Vagina (tissue), 2 donors: Measurements from ENCODE around the gene COL5A2. TPM values are rescaled to one million over a fixed set of nuclear protein-coding genes. Genes with fewer than 3 reads are reported as not detected.

ENCODE experiments used
- DNase-seq, 2 donors: peaks; one replicate each; pipeline ENCODE4 v3.0.0-alpha.2; 2017; ENCODE audit errors: extremely low spot score in 2 of 2
- H3K27ac ChIP-seq: fragments of 200-600 bp; sonication (generic); one replicate; pipeline ENCODE4 v1.5.1; 2019
- H3K27me3 ChIP-seq: fragments of 200-600 bp; sonication (generic); one replicate; pipeline ENCODE4 v1.5.1; 2019
- H3K36me3 ChIP-seq, 2 donors: fragments of 200-600 bp; sonication (generic); one replicate each; pipeline ENCODE4 v1.5.1; 2017 to 2019
- H3K4me1 ChIP-seq: fragments of 200-600 bp; sonication (generic); one replicate; pipeline ENCODE4 v1.5.1; 2019
- H3K4me3 ChIP-seq, 2 donors: fragments of 200-600 bp; sonication (generic); 1 replicate in 1 of 2; 2 replicates in 1 of 2; pipeline ENCODE4 v1.5.1; 2016 to 2019
- H3K9me3 ChIP-seq: fragments of 200-600 bp; sonication (generic); one replicate; pipeline ENCODE4 v1.5.1; 2019
- POLR2A ChIP-seq, 2 donors: fragments of 450-650 bp; IDR thresholded peaks; one replicate each; pipeline ENCODE4 v1.6.1; 2017; ENCODE audit warnings: antibody characterized with exemption in 2 of 2, mild to moderate bottlenecking in 2 of 2, moderate library complexity in 2 of 2
- POLR2AphosphoS5 ChIP-seq, 2 donors: sonication (generic); formaldehyde crosslinking; IDR thresholded peaks; one replicate each; pipeline ENCODE4 v1.9.0; 2017; ENCODE audit warnings: antibody characterized with exemption in 2 of 2, mild to moderate bottlenecking in 2 of 2, low read depth in 1 of 2; ENCODE audit not compliant: insufficient read depth in 1 of 2
- intact Hi-C: fragments of 100-400 bp; cut with DNase I; formaldehyde crosslinking; loops from one replicate; pipeline ENCODE4 v1.15.1; 2023
- total RNA-seq: library from RNA; depleted of rRNA; stranded (reverse); fragments of >200 nt; gene quantifications from one replicate; pipeline ENCODE4 v1.2.3, GENCODE V29; 2016
- TF ChIP-seq, protein P1 (sequence below), 3 experiments: fragments of 450-650 bp in 2 of 3; fragments of 200-600 bp in 1 of 3; sonication (generic) in 1 of 3; IDR thresholded peaks; one replicate each; pipeline ENCODE4 v1.5.1; 2017 to 2019; ENCODE audit warnings: antibody characterized with exemption in 3 of 3, mild to moderate bottlenecking in 2 of 3, moderate library complexity in 2 of 3

COL5A2 gene
- total RNA-seq, 1 donor from 2014 or later, result 33.1 TPM

DNA sequence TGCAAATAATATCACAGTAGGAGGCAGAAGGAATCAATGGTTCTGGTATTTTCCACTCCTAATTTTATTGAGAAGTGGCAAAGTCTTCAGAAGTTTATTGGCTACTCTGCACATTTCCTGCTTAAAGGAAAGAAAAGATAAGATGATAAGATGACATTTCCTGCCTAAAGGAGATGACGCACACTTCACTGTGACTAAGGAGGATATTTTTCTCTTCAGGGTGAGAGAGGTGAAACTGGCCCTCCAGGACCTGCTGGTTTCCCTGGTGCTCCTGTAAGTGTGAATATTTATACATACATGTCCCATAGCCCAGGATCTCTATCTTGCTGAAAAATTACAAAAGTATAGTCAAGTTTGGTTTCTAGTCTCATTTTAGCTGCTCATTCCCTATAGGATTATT lies 177.5 kb downstream of the COL5A2 start:
- Histone ChIP-seq H3K27me3 (no peaks in the 10 kb centered on the region), H3K4me1 (peaks cover 17% of the 10 kb centered on the region), H3K4me3 (no peak overlapping the region), H3K9me3 (no peaks in the 10 kb centered on the region), H3K27ac (peak overlapping the region; percentile 42), H3K36me3 (peaks cover 11 to 98% of the 10 kb centered on the region in 2 donors)
- no peak for DNase-seq
- TF ChIP-seq, protein P1, sequence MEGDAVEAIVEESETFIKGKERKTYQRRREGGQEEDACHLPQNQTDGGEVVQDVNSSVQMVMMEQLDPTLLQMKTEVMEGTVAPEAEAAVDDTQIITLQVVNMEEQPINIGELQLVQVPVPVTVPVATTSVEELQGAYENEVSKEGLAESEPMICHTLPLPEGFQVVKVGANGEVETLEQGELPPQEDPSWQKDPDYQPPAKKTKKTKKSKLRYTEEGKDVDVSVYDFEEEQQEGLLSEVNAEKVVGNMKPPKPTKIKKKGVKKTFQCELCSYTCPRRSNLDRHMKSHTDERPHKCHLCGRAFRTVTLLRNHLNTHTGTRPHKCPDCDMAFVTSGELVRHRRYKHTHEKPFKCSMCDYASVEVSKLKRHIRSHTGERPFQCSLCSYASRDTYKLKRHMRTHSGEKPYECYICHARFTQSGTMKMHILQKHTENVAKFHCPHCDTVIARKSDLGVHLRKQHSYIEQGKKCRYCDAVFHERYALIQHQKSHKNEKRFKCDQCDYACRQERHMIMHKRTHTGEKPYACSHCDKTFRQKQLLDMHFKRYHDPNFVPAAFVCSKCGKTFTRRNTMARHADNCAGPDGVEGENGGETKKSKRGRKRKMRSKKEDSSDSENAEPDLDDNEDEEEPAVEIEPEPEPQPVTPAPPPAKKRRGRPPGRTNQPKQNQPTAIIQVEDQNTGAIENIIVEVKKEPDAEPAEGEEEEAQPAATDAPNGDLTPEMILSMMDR (IDR thresholded peaks at IDR 0.05), result no peak
- TF ChIP-seq POLR2AphosphoS5 (IDR thresholded peaks at IDR 0.05; ENCODE audit: insufficient read depth in 1 of 2, low read depth in 1 of 2) (no peak), POLR2A (IDR thresholded peaks at IDR 0.05) (no peak)
- intact Hi-C loops, result no loop called here

DNA sequence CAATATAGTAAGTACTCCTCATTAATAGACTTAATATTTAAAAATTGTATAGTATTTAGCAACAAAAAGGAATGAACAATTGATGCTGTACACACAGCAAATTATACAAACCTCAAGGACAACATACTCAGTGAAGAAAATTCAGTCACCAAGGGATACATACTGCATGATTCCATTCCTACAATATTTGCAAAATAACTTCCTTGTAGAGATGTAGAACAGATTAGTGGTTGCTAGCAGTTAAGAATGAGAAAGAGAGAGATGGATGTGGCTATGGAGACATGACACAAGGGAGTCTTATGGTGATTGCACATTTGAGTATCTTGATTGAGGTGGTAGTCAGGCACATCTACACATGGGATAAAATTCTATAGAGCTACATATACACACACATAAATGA lies 179.3 kb downstream of the COL5A2 start:
- TF ChIP-seq POLR2A (IDR thresholded peaks at IDR 0.05) (no peak), POLR2AphosphoS5 (IDR thresholded peaks at IDR 0.05; ENCODE audit: insufficient read depth in 1 of 2, low read depth in 1 of 2) (no peak)
- TF ChIP-seq, protein P1 (IDR thresholded peaks at IDR 0.05), result no peak
- Histone ChIP-seq H3K27me3 (no peaks in the 10 kb centered on the region), H3K4me3 (no peak overlapping the region), H3K36me3 (peaks cover 5 to 88% of the 10 kb centered on the region in 2 donors), H3K27ac (peak overlapping the region; percentile 56), H3K9me3 (no peaks in the 10 kb centered on the region), H3K4me1 (peaks cover 17% of the 10 kb centered on the region)
- intact Hi-C loops, result no loop called here
- DNase-seq, result no peak

DNA sequence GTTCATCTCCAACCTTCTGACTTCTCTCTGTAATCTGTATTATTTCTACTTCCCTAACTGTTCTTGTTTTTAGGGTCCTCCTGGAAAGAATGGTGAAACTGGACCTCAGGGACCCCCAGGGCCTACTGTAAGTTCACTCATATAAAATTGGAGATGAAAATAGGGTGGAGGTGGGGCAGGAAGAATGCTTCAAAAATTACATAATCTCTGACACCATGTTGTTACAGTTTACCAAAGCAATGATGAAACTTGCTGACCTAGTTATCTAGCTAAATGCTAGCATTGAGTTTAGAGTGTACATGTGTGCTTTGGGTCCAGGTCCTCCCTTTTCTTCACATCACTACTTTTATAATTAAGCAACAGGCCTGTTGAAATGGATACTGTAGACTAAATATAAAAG lies 182.3 kb downstream of the COL5A2 start:
- peaks cover 30% of the 10 kb centered on the region for H3K4me1 ChIP-seq
- TF ChIP-seq, protein P1 (IDR thresholded peaks at IDR 0.05), result no peak
- TF ChIP-seq POLR2AphosphoS5 (IDR thresholded peaks at IDR 0.05; ENCODE audit: insufficient read depth in 1 of 2, low read depth in 1 of 2) (no peak), POLR2A (IDR thresholded peaks at IDR 0.05) (no peak)
- intact Hi-C loops, result no loop called here
- no peak for DNase-seq
- peak overlapping the region; percentile 75 for H3K27ac ChIP-seq
- no peaks in the 10 kb centered on the region for H3K27me3 ChIP-seq
- H3K4me3 ChIP-seq, result no peak overlapping the region
- peaks cover 5 to 83% of the 10 kb centered on the region in 2 donors for H3K36me3 ChIP-seq
- H3K9me3 ChIP-seq, result no peaks in the 10 kb centered on the region

DNA sequence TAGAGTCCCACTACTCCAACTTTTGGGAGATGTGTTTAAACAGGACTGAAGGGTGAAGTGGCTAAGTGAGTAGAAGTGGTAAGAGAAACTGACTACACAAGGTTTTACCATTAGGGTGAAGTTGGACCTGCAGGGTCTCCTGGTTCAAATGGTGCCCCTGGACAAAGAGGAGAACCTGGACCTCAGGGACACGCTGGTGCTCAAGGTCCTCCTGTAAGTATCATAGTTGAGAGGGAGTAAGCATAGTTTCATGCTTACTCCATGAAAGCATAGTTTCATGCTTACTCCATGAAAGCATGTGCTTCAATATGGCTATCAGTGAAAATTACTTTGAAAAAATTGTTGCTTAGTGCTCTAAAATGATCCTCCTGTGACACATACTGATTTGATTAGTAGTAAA lies 186.3 kb downstream of the COL5A2 start:
- TF ChIP-seq POLR2AphosphoS5 (IDR thresholded peaks at IDR 0.05; ENCODE audit: insufficient read depth in 1 of 2, low read depth in 1 of 2) (no peak), POLR2A (IDR thresholded peaks at IDR 0.05) (no peak)
- TF ChIP-seq, protein P1 (IDR thresholded peaks at IDR 0.05), result no peak
- no peak overlapping the region for H3K4me3 ChIP-seq
- intact Hi-C loops, result no loop called here

DNA sequence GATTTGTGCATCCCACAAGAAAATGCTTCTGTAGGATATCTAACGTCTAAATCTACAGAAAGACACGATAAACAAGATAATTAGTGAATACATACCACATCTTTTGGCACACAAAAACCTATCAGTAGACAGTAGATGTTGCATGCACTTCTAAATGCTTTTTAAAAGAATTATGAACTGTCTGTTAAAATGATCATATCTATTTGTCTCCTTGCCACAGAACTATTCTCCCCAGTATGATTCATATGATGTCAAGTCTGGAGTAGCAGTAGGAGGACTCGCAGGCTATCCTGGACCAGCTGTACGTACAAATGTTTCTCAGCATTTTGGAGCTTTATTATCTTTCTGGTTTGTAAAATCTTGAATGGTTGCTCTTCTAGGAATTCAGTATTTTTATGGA lies 192.7 kb downstream of the COL5A2 start:
- H3K4me3 ChIP-seq, result no peak overlapping the region
- no peaks in the 10 kb centered on the region for H3K9me3 ChIP-seq
- H3K36me3 ChIP-seq, result peaks cover 4 to 31% of the 10 kb centered on the region in 2 donors
- intact Hi-C loops, result loop anchor here (5.0 kb wide), 1 partner anchor 460 kb away; no protein-coding TSS in a partner anchor
- H3K27ac ChIP-seq, result peak overlapping the region; percentile 91
- no peaks in the 10 kb centered on the region for H3K27me3 ChIP-seq
- DNase-seq, result no peak
- H3K4me1 ChIP-seq, result peaks cover 27% of the 10 kb centered on the region
- TF ChIP-seq, protein P1 (IDR thresholded peaks at IDR 0.05), result no peak

More for the DNA sequence above, 186.3 kb downstream of the COL5A2 start:
- no peak for DNase-seq
- Histone ChIP-seq H3K27me3 (no peaks in the 10 kb centered on the region), H3K9me3 (no peaks in the 10 kb centered on the region), H3K27ac (peak overlapping the region; percentile 67), H3K4me1 (peaks cover 21% of the 10 kb centered on the region), H3K36me3 (peaks cover 4 to 63% of the 10 kb centered on the region in 2 donors)
